Epithelial cell of esophagus (primary cell): ENCODE results near the gene SLC35F4.
A peak's percentile ranks its signal among the peaks of the same experiment; 100 is the strongest.

Experiments used
- DNase-seq: peaks from one replicate; pipeline ENCODE4 v3.0.0; 2010; ENCODE audit warnings: low read depth
- H3K4me3 ChIP-seq: 2 replicates; pipeline ENCODE4 v1.5.1; 2011; ENCODE audit warnings: mild to moderate bottlenecking, low read length, control low read depth
- CTCF ChIP-seq: IDR thresholded peaks from 2 replicates; pipeline ENCODE4 v1.5.1; 2011; ENCODE audit warnings: low read depth, mild to moderate bottlenecking, low read length, control low read depth, inconsistent platforms; ENCODE audit not compliant: insufficient read depth; ENCODE audit errors: missing control alignments

The SLC35F4 gene

GRCh38 chr14:57831981-57832380 lies 33.9 kb downstream of the SLC35F4 start:
- H3K4me3 ChIP-seq, result no peak overlapping the region
- TF ChIP-seq CTCF, result no peak
- peak; percentile 29 for DNase-seq

GRCh38 chr14:57828713-57829112 lies 37.2 kb downstream of the SLC35F4 start:
- TF ChIP-seq CTCF, result no peak
- H3K4me3 ChIP-seq, result no peak overlapping the region
- DNase-seq, result no peak

DNA sequence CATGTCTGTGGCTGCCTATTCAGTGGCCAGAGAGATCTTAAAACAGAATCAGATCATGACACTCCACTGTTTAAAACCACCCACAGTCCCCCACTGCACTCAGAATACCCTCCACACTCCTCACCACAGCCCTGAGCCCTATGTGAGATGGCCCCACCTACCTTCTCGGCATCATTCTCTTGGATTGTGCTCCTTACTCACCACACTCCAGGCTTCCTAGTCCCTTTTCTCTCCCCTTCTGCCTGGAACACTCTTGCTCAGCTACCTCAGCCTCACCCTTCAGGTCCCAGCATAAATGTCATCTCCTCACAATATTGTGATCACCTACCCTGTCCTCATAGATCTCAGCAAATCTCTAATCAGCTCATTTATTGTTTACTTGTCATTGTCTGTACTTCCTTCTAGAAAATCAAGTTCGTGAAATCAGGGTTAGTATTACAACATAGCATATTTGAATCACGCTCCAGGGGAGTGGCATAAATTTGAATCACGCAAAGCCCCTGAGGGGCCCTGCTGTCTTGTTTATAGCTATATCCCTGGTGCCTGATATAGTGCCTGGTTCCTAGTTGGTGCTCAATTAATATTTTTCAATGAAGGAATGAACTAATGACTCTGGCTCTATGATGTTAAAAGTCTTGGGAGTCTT lies 42.8 kb downstream of the SLC35F4 start:
- no peak overlapping the region for H3K4me3 ChIP-seq
- DNase-seq, result peak; percentile 74
- no peak for TF ChIP-seq CTCF

DNA sequence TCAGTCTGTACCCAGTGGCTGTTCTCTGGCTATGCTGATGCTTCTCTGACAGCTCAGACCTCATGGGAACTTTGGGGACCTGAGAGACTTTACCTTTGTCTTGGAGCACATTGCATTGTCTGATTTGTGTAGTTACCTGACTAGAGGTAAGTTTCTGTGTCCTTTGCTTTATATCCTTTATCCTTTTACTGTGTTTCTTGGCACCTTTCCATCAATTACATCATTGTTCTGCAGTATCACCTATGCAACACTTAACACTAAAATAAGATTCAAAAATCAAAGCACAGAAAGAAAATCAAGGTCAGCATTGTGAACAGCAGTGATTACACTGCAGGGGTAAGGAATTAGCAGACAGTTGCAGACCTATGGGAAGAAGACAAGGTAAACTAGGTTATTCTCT lies 43.8 kb downstream of the SLC35F4 start:
- TF ChIP-seq CTCF, result no peak
- no peak overlapping the region for H3K4me3 ChIP-seq

GRCh38 chr14:57820581-57820980 lies 45.3 kb downstream of the SLC35F4 start:
- TF ChIP-seq CTCF, result no peak
- DNase-seq, result peak; percentile 51
- no peak overlapping the region for H3K4me3 ChIP-seq

More for the DNA sequence above, 43.8 kb downstream of the SLC35F4 start:
- DNase-seq, result peak; percentile 82

GRCh38 chr14:57818511-57818910 lies 47.4 kb downstream of the SLC35F4 start:
- no peak for TF ChIP-seq CTCF
- H3K4me3 ChIP-seq, result no peak overlapping the region
- no peak for DNase-seq
